GM20000 (cell line): ENCODE results near the gene GNL2.

ENCODE experiments used
- DNase-seq: peaks from one replicate; pipeline ENCODE4 v3.0.0; 2012; ENCODE audit warnings: low spot score
- TF ChIP-seq, protein P1 (sequence below): IDR thresholded peaks from 2 replicates; pipeline ENCODE4 v1.5.1; 2012; ENCODE audit warnings: mild to moderate bottlenecking, control low read depth; ENCODE audit errors: extremely low read depth, missing control alignments

GNL2 gene

DNA sequence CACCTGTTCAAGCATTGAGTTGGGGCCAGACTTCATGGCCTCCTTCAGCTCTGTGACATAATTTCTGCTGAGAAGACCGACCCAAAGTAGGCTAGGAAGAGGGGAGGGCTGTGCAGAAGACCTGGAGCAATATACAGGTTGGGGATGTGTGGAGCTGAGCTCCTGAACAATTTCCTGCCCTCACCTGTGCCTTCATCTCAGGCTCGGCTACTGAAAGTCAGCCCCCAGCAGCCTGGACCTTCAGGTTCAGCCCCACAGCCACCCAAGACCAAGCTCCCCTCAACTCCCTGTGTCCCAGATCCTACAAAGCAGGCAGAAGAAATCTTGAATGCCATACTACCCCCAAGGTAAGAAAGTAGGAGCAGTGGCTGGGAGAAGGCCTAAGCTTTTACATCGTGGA, 38.3 kb downstream of the GNL2 start:
- TF ChIP-seq, protein P1, sequence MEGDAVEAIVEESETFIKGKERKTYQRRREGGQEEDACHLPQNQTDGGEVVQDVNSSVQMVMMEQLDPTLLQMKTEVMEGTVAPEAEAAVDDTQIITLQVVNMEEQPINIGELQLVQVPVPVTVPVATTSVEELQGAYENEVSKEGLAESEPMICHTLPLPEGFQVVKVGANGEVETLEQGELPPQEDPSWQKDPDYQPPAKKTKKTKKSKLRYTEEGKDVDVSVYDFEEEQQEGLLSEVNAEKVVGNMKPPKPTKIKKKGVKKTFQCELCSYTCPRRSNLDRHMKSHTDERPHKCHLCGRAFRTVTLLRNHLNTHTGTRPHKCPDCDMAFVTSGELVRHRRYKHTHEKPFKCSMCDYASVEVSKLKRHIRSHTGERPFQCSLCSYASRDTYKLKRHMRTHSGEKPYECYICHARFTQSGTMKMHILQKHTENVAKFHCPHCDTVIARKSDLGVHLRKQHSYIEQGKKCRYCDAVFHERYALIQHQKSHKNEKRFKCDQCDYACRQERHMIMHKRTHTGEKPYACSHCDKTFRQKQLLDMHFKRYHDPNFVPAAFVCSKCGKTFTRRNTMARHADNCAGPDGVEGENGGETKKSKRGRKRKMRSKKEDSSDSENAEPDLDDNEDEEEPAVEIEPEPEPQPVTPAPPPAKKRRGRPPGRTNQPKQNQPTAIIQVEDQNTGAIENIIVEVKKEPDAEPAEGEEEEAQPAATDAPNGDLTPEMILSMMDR = no peak
- no peak for DNase-seq

- peak; percentile 54 for DNase-seq
- TF ChIP-seq, protein P1 = no peak
These were observed 39.0 kb downstream of the GNL2 start, which contains the start of gene DNALI1 for GRCh38 chr1:37556712-37557196. TSS of gene DNALI1 (plus strand) at chr1:37556940. CDS start at chr1:37556995, 55 bp downstream.

DNA sequence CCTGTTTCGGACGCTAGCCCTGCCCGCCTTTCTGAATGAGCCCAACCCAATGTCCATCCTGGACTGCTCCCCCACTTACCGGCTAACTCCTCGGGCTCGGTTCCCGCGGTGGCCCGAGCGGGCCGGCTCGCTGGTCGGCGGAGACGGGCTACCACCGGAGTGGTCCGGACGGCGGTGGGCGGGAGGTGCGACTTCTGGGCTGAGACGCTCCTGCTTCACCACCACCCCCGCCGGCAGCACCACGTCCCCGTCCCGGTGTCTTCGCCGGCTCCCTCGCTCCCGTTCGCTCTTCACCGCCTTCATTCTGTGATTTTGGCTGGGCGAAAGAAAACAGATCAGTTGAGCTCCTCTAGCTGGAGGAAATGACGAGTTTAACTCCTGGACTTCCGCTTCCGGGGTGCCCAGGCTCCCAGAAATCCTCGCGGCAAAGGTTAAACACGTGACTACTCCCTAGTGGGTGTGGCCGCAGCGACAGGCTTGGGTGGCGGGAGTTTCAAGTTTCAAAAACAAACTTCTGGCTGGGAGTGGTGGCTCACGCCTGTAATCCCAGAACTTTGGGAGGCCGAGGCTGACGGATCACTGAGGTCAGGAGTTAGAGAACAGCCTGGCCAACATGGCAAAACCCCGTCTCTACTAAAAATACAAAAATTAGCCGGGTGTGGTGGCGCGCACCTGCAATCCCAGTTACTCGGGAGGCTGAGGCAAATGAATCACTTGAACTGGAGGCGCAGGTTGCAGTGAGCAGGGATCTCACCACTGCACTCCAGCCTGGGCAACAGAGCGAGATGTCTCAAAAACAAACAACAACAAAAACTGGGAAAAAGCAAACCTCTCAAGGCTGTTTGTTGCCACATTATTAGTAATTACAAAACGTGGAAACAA, 41.6 kb downstream of the GNL2 start, which contains the start of gene SNIP1:
TSS of gene SNIP1 (minus strand) at position 367 of the 882 bp plus-strand sequence. CDS start at position 303, 64 bp downstream.
- TF ChIP-seq, protein P1 = no peak
- peak; percentile 98 for DNase-seq

DNA sequence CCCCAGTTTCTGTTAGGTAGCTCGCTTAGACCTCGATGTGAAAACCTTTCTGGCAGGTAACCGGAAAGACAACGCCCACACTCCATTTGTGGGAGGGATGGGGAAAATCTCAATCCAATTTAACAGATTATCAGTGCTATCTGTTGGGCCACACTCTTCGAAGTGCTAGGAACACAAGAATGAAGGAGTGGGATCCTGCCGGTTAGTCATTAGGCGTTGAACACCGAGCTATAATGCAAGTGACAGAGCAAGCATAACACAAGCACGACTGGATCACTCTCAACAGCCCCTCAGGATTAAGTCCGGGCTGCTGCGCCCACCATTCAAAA, 42.2 kb downstream of the GNL2 start:
- no peak for DNase-seq
- TF ChIP-seq, protein P1 = no peak

DNA sequence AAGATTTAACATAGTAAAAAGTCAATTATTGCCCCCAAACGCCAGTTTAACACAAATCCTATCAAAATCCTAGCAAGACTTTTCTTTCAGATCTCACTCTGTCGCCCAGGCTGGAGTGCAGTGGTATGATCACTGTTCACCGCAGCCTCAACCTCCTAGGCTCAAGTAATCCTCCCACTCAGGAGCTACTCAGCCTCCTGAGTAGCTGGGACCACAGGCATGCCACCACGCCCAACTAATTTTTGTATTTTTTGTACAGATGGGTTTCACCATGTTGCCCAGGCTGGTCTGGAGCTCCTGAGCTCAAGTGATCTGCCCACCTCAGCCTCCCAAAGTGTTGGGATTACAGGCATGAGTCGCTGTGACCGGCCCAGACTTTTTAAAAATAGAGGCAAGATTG, 46.4 kb downstream of the GNL2 start:
- no peak for DNase-seq
- TF ChIP-seq, protein P1 = no peak

DNA sequence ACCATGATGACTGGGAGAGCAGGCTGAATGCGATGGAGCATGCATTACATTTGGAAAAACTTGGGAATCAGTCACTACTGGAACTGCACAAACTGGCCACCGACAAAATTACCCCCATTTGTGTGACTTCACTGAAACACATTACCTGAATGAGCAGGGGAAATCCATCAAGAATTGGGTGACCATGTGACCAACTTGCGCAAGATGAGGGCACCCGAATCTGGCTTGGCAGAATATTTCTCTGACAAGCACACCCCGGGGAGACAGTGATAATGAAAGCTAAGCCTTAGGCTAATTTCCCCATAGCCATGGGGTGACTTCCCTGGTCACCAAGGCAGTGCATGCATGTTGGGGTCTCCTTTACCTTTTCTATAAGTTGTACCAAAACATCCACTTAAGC, 50.7 kb downstream of the GNL2 start:
- no peak for DNase-seq

DNA sequence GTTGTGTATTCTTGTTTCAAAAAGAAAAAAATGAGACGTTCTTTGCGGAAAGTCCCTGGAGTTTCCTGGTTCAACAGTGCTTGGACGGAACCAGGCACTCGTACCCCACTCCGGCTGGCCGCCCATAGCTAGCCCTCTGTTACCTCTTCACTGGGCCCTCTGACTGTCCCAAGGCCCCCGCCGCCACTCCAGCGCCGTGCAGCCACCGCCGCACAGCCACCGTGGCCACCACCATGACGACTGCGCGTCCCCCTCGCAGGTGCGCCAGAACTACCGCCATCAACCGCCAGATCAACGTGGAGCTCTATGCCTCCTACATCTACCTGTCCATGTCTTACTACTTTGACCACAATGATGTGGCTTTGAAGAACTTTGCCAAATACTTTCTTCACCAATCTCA, 51.2 kb downstream of the GNL2 start:
- DNase-seq = no peak
- TF ChIP-seq, protein P1 = no peak

More for the DNA sequence above, 50.7 kb downstream of the GNL2 start:
- TF ChIP-seq, protein P1 = no peak
